ENCODE results near the gene ZNF778. TPM values are rescaled to one million over a fixed set of nuclear protein-coding genes. Genes with fewer than 3 reads are reported as not detected.

Gene ZNF778
- total and polyA plus RNA-seq, 2 of the 8 experiments (the other 6 are each of a cell fraction or from before 2014, with no cell fraction given) = 9.5 to 21.9 TPM

- Histone ChIP-seq H3K27me3 (replicated peaks in 1 of 4; ENCODE audit: control insufficient read depth in 3 of 4, extremely low read depth in 1 of 4, insufficient read depth in 3 of 4, low read length in 3 of 4) (no peaks in the 10 kb centered on the region), H3K4me1 (replicated peaks in 1 of 4; ENCODE audit: control insufficient read depth in 3 of 4, insufficient read depth in 4 of 4, low read length in 3 of 4) (no peaks in the 10 kb centered on the region), H2BK5ac (ENCODE audit: low read depth, low read length) (0 out of 2 replicates have a peak overlapping the region, but pooled peaks have one; percentile 13), H3K18ac (ENCODE audit: extremely low read depth, low read length) (no peak overlapping the region), H2BK120ac (replicated peaks; ENCODE audit: low read depth, low read length) (no peak overlapping the region), H2AK5ac (ENCODE audit: low read depth, low read length) (no peak overlapping the region), H2BK12ac (ENCODE audit: low read depth, low read length) (no peak overlapping the region), H3K4me2 (ENCODE audit: insufficient read depth in 1 of 2, low read depth in 2 of 2, low read length in 2 of 2) (no peak overlapping the region), H3K9ac (replicated peaks in 1 of 4; ENCODE audit: extremely low read depth in 1 of 4, low read depth in 3 of 4, low read length in 3 of 4) (no peak overlapping the region), H3K14ac (ENCODE audit: insufficient read length) (no peak overlapping the region), H3K23ac (ENCODE audit: insufficient read length) (no peak overlapping the region), H2AFZ (ENCODE audit: low read length) (no peak overlapping the region), H3K36me3 (ENCODE audit: control insufficient read depth in 2 of 4, insufficient read depth in 4 of 4, low read length in 3 of 4) (peaks cover 28 to 72% (median 52%) of the 10 kb centered on the region in 4 experiments), H2BK15ac (ENCODE audit: low read length) (no peak overlapping the region), H3K56ac (replicated peaks; ENCODE audit: insufficient read length, low read depth, low read length) (no peak overlapping the region), H3K23me2 (ENCODE audit: low read depth, low read length) (no peaks in the 10 kb centered on the region), H2BK20ac (ENCODE audit: low read length) (no peak overlapping the region), H4K91ac (replicated peaks; ENCODE audit: insufficient read length, low read length) (no peak overlapping the region), H3K27ac (ENCODE audit: low read depth, low read length) (no peak overlapping the region), H3K4ac (replicated peaks; ENCODE audit: insufficient read length, low read depth, low read length) (no peak overlapping the region), H3K9me3 (ENCODE audit: insufficient read depth in 2 of 2, low read depth in 1 of 2, low read length in 1 of 2) (no peaks in the 10 kb centered on the region), H3K79me2 (ENCODE audit: control insufficient read depth in 1 of 2, insufficient read depth in 2 of 2, low read length in 2 of 2) (peaks cover 0 to 6% of the 10 kb centered on the region in 2 experiments; a peak in 1 of 4 replicates), H3K4me3 (ENCODE audit: extremely low read depth in 1 of 4, insufficient read depth in 2 of 4, low read depth in 3 of 4, low read length in 4 of 4) (no peak overlapping the region), H4K5ac (ENCODE audit: insufficient read length, low read depth, low read length) (no peak overlapping the region), H4K20me1 (replicated peaks in 1 of 2; ENCODE audit: control insufficient read depth in 1 of 2, insufficient read depth in 2 of 2, low read length in 2 of 2) (peaks cover 5 to 6% of the 10 kb centered on the region in 2 experiments), H3K79me1 (ENCODE audit: low read depth, low read length) (peaks cover 3% of the 10 kb centered on the region; the same call in 1 of the 2 replicates), H4K8ac (ENCODE audit: extremely low read depth, insufficient read depth, low read length) (no peak overlapping the region)
- CTCF ChIA-PET (ENCODE audit: partially characterized antibody) = interaction anchor here (0.5 to 3.1 kb wide), 4 partner anchors 10 to 96 kb away, joined by 3 to 9 read pairs (median 6); no protein-coding TSS in a partner anchor
- no peak for DNase-seq (ENCODE audit: low read depth in 1 of 2, low spot score in 2 of 2)
- WGBS, 2 experiments (ENCODE audit: extremely low coverage in 1 of 2, insufficient coverage in 1 of 2, insufficient read length in 1 of 2, insufficient replicate concordance in 2 of 2, low coverage in 1 of 2, low lambda C conversion rate in 2 of 2, missing lambda C conversion rate in 1 of 2) = 87% methylated on average over 15 of the region's 20 CpGs; no CpG with 5 or more reads in 1 of the 2 experiments
- POLR2A ChIA-PET (ENCODE audit: partially characterized antibody) = no interaction called here
- no peak for FAIRE-seq
- TF ChIP-seq KDM1A (IDR thresholded peaks at IDR 0.05; ENCODE audit: borderline replicate concordance, low read length) (no peak), NANOG (IDR thresholded peaks at IDR 0.05; ENCODE audit: insufficient read depth, low read depth, low read length, poor library complexity, severe bottlenecking) (no peak), ATF3 (IDR thresholded peaks at IDR 0.05; ENCODE audit: insufficient read depth, low read depth, low read length) (no peak), HDAC6 (IDR thresholded peaks at IDR 0.05; ENCODE audit: low read depth, low read length) (no peak), MAX (IDR thresholded peaks at IDR 0.05) (no peak), CHD1 (IDR thresholded peaks at IDR 0.05; ENCODE audit: low read depth, low read length) (no peak), CTBP2 (IDR thresholded peaks at IDR 0.05; ENCODE audit: borderline replicate concordance, insufficient read depth, insufficient read length, low read length) (no peak), BACH1 (IDR thresholded peaks at IDR 0.05; ENCODE audit: low read length) (no peak), SAP30 (IDR thresholded peaks at IDR 0.05; ENCODE audit: insufficient read depth, insufficient replicate concordance, low read length) (no peak), BCL11A (IDR thresholded peaks at IDR 0.05; ENCODE audit: low read depth in 2 of 2, low read length in 2 of 2) (no peak), USF2 (IDR thresholded peaks at IDR 0.05; ENCODE audit: low read length) (no peak), SIRT6 (IDR thresholded peaks at IDR 0.05; ENCODE audit: low read length) (no peak)
Measured at GRCh38 chr16:89283449-89283848, 65.9 kb downstream of the ZNF778 start.
